Left kidney (tissue), 8 donors: ENCODE measurements around the gene TNPO1. TPM values are rescaled to one million over a fixed set of nuclear protein-coding genes. Genes with fewer than 3 reads are reported as not detected.
"Not testable (repeated sequence)": the region's sequence is repeated elsewhere in the genome, so short reads cannot be mapped to it uniquely, and the experiment has no call there.

ENCODE experiments used
- DNase-seq: peaks from one replicate; pipeline ENCODE4 v3.0.0-alpha.2; 2013
- long read RNA-seq, 8 donors: transcript quantifications; one replicate each; lab custom pipeline, GENCODE V29; 2026
- polyA plus RNA-seq: library from polyadenylated mRNA; unstranded; fragments of 120-200 nt; gene quantifications from one replicate; pipeline ENCODE4 v1.2.1, GENCODE V29; 2013; ENCODE audit not compliant: insufficient read length

The TNPO1 gene
- polyA plus RNA-seq, result 112 TPM
- long read RNA-seq, donor 1, full-length matches to known transcripts, result 10 of 17 reads
- long read RNA-seq, donor 1, partial matches to known transcripts, result 7 of 17 reads
- long read RNA-seq, donor 1, other reads (novel, unspliced or antisense), result 0 of 17 reads
- long read RNA-seq, donor 2, full-length matches to known transcripts, result 6 of 6 reads
- long read RNA-seq, donor 2, partial matches to known transcripts, result 0 of 6 reads
- long read RNA-seq, donor 2, other reads (novel, unspliced or antisense), result 0 of 6 reads
- long read RNA-seq, donor 3, full-length matches to known transcripts, result 6 of 6 reads
- long read RNA-seq, donor 3, partial matches to known transcripts, result 0 of 6 reads
- long read RNA-seq, donor 3, other reads (novel, unspliced or antisense), result 0 of 6 reads
- long read RNA-seq, donor 4, result 0 reads
- long read RNA-seq, donor 5, full-length matches to known transcripts, result 3 of 3 reads
- long read RNA-seq, donor 5, partial matches to known transcripts, result 0 of 3 reads
- long read RNA-seq, donor 5, other reads (novel, unspliced or antisense), result 0 of 3 reads
- long read RNA-seq, donor 6, full-length matches to known transcripts, result 6 of 12 reads
- long read RNA-seq, donor 6, partial matches to known transcripts, result 6 of 12 reads
- long read RNA-seq, donor 6, other reads (novel, unspliced or antisense), result 0 of 12 reads
- long read RNA-seq, donor 7, full-length matches to known transcripts, result 8 of 8 reads
- long read RNA-seq, donor 7, partial matches to known transcripts, result 0 of 8 reads
- long read RNA-seq, donor 7, other reads (novel, unspliced or antisense), result 0 of 8 reads
- long read RNA-seq, donor 8, full-length matches to known transcripts, result 2 of 2 reads
- long read RNA-seq, donor 8, partial matches to known transcripts, result 0 of 2 reads
- long read RNA-seq, donor 8, other reads (novel, unspliced or antisense), result 0 of 2 reads

DNA sequence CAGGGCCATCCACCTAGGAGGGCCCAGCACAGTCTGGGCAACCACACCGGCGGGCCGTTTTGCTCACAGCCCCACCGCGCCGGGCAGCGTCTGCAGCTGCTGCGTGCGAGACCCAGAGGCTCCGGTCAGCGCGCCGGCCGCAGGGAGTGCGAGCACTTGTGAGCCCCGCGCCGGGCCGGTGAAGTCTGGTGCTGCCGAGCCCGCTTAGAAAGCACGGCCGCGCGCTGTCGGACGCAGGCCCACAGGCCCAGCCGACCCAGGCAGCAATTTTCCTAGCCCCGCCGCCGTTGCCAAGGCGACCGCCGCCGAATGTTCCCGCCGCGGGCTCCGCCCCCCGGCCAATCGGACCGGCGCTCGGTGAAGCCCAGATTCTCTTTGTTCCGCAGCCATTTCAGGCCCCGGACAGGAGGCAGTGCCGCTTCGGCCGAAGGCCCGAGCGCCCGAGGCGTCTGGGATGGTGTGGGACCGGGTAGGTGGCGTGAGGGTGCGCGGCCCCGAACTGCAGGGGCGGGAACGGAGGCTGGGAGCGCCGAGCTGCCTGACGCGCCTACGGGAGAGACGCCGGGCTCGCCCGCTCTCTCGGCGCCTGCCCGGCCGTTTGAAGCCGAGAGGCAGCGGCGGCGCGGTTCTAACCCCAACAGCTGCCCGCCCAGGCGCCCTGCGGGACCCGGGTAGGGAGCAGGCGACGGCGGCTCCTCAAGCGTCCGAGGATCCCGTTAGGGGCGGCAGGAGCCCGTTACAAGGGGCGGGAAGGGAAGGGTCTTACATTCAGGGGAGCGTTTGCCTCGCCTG is at the start of gene TNPO1:
TNPO1 (plus strand) TSS at position 378 of the 792 bp plus-strand sequence; CDS start at position 455, 77 bp downstream.
- DNase-seq, result peak; percentile 92

DNA sequence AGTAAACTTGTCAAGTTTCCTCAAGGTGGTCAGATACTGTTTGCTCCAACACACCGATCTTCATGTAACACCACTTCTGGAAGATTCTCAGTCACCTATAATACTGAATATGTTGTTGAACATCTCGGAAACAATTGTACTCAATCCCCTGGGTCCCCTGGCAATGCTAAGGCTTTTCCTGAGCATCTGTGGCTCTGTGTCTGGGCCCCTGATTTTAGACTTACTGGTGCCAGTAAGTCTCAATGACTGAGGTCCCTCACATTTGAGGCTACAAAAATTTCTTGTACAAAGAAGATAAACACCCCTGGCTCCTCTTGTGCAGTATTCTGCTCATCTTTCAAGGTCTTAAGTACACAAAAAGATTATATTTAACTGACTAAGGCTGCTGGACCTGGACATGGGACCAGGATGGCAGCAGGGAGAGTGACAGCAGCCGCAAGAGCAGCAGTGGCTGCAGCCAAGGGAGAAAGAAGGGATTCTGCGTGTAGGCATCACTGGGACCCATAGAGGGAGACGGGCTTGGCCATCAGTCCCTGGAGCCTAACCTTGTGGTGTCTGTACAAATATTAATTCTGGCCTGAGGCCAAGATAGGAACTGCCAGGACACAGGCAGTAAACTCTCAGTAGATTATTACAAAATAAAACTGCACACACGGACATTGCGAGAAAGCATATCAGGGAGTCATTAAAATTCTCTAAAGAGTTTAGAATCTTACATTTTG is 49.0 kb upstream of the TNPO1 start:
- no peak for DNase-seq

DNA sequence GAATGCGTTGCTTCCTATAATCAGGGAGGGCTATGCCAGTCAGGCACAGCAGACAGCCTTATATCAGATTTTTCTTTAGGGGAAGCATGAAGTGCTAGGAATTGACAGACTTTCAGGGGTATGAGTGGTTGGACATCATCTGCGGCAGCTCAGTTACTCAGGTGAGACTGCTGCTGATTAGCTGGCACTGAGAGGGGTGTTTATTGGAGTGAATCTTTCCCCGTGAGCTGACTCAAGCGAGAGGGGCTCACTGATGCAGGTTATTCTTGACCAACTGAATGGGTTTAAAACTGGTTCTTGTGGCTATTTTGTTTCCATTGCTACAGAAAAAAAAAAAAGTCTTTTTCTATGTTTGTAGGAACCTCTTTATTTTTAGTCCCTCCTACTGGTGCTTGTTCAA is 46.2 kb upstream of the TNPO1 start:
- no peak for DNase-seq

DNA sequence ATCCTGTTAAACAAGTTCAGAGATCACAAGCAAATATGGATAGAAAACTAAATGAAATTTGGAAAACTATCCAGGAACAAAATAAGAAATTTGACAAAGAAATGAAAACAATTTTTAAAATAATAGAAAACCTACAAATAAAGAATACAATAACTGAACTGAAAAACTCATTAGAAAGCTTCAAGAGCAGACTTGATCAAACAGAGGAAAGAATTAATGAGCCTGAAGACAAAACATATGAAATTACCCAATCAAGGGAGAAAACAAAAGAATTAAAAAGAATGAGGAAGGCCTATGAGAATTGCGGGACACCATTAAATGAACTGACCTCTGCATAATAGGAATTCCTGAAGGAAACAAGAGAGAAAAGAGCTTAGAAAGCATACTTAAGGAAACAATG is 39.8 kb upstream of the TNPO1 start:
- no peak for DNase-seq

DNA sequence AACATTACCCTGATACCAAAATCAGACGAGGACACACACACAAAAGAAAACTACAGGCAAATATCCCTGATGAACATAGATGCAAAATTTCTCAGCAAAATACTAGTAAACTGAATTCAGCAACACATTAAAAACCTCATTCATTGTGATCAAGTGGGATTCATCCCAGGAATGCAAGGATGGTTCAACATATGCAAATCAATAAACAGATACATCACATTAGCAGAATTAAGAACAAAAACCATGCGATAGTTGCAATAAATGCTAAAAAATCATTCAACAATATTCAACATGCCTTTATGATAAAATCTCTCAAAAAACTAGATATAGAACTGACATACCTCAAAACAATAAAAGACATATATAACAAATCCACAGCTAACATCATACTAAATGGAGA is 36.9 kb upstream of the TNPO1 start:
- no peak for DNase-seq

DNA sequence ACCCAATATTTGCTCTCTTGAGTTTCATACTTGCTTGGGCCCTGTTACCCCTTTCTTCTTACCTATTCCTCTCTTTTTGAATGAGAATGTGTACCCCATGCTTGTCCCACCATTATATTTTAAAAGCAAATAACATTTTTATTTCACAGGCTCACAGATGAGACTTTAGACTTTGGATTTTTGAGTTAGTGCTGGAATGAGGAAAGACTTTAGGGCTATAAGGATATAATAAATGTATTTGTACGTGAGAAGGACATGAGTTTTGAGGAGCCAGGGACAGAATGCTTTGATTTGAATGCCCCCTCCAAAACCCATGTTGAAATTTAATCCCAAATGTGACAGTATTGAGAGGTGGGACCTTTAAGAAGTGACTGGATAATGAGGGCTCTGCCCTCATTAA is 33.1 kb upstream of the TNPO1 start:
- no peak for DNase-seq

DNA sequence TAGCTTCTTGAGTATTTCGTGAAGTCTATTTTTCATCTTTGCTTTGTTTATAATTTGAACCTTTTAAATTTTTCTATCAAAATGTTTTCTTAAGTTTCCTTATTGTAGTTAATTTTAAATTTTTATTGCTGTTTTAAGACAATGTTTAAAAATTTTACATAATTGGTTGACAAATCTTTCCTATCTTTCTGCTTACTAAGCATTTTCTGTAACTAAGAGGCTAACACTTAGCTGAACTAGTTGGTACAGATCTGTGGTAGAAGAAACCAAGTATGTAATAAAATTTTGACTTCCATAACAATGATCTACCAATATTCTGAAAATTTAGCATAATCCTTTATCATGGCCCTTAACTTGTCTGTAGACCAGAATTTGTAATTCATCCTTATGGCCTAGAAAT is 32.3 kb upstream of the TNPO1 start:
- DNase-seq, result no peak

DNA sequence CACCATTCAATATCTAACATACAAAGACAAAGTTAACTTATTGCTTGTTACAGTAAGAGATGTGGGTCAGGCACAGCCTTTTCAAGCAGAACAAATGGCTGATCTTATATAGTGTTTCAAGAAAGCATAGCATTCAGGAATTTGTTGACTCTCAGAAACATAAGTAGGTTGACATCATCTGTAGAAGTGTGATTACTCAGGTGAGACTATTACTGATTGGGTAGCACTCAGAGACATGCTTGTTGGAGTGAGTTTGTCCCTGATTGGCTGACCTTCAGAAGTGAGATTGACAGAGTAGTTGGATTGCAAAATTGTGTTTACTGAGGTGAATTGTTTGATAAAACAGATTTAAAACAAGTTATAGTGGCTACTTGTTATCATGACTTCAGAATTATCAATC is 30.7 kb upstream of the TNPO1 start:
- no peak for DNase-seq

DNA sequence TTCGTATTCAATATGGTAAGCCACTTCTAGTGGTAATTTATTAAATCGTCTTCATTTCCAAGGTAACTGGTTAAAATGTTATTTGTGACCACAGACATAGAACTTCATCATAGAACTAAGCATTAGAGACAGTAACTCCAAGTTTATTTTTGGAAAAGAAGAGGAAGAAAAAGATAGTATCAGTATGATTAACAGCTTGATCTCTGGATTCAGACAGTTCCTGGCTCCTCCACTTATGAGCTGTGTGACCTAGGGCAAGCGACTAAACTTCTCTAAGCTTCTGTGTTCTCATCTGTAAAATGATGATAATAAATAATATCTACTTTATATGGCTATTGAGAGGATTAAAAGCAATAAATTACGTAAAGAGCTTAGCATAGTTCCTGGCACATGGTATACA is 29.8 kb upstream of the TNPO1 start:
- no peak for DNase-seq

DNA sequence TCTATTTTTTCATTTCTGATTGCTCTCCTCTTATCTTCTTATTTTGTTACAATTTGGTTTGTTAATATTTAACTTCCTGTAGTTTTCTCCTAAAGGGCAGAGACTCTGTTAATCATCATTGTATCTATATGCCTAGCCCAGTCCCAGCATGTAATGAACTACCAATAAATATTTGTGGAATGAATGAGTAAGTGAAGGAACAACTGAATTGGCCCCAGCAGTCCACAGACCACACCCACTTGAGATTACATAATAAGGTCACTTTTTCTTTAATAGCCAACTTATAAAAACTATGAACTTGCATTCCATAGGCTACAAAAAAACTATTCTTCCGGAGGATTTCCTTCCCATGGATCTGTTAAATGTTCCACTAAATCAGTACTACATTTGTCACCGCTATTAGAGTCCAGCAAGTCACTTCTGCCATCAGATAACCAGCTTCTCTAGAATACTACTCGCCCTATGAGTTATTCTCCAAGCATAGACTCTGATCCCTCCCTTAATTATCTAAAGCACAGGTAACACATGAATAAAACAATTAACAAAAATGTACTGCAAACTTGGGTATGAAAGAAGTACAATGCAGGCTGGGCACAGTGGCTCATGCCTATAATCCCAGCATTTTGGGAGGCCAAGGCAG is 27.5 kb upstream of the TNPO1 start:
- no peak for DNase-seq

DNA sequence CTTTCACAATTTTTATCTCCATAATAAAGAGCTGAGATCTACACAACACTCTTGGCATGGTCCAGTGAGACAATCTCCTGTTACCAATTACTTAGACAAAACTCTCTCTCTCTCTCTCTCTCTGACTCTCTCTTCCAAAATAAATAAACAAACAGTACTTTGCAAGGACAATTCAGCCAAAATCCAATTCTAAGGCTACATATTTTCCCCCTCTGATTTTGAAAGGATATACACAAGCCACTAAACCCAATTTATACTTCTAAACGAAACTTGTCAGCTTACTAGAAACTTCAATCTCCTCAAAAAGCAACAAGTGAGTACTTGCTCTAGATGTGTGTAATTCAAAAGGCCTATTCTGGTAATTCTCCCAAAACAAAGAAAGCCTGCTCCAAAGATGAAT is 26.3 kb upstream of the TNPO1 start:
- DNase-seq, result no peak

DNA sequence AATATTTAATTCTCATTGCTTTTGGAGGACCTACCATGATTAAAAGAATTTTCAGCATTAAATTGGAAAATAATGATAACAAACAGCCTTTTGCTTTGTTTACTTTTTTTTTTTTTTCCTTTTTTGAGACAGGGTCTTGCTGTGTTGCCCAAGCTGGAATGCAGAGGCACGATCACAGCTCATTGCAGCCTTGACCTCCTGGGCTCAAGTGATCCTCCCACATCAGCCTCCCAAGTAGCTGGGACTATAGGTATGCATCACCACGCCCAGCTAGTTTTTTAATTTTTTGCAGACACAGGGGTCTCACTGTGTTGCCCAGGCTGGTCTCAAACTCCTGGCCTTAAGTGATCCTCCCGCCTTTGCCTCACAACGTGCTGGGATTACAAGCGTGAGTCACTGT is 23.8 kb upstream of the TNPO1 start:
- not testable (repeated sequence) for DNase-seq

DNA sequence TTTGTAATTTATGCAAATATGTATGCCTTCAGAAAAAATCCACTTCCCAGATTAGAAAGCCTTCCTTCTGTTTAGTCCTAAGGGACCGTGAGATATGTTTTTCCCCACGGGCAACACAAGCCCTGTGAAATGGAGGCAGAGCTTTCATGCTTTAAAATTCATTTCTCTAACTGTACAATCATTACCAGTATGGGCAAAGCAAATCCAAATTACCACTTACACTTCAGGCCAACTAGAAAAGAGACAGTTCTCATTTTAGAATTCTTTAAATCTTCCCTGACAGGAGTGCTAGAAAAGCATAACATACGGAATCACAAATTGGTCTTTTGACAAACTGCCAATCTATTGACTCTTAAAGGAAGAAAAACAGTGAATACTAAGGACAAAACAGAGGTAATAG is 20.5 kb upstream of the TNPO1 start:
- DNase-seq, result no peak

DNA sequence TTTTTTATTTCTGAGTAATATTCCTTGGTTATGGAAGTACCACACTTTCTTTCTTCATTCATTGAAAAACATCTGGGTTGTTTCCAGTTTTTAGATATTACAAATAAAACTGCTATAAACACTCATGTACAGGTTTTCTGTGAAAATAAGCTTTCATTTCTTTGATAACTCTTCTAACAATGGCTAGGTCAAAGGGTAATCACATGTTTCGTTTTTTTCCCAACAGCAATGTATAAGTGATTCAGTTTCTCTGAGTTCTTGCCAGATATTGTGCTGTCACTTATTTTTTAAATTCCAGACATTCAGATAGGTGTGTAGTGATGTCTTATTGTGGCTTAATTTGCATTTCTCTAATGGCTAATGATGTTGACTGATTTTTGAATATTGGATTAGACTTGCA is 16.7 kb upstream of the TNPO1 start:
- no peak for DNase-seq

DNA sequence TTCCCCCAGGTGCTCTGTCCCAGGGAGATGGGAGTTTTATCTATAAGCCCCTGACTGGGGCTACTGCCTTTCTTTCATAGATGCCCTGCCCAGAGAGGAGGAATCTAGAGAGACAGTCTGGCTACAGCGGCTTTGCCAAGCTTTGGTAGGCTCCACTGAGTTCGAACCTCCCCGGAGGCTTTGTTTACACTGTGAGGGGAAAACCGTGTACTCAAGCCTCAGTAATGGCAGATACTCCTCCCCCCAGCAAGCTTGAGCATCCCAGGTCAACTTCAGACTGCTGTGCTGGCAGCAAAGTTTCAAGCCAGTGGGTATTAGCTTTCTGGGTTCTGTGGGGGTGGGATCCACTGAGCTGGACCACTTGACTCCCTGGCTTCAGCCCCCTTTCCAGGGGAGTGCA is 7.8 kb upstream of the TNPO1 start:
- not testable (repeated sequence) for DNase-seq

DNA sequence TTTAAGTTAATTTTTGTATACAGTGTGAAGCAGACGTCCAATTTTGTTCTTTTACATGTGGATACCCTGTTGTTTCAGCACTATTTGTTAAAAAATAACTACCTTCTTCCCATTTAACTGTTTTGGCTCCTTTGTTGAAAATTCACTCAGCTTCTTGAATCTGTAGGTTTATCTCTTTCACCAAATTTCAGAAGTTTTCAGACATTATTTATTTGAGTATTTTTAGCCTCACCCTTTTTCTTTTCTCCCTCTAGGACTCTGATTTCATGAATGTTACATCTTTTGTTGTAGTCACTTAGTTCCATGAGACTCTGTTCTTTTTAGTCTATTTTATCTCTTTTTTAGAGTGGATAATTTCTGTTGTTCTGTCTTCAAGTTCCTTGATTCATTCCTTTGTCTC is 4.6 kb upstream of the TNPO1 start:
- no peak for DNase-seq

DNA sequence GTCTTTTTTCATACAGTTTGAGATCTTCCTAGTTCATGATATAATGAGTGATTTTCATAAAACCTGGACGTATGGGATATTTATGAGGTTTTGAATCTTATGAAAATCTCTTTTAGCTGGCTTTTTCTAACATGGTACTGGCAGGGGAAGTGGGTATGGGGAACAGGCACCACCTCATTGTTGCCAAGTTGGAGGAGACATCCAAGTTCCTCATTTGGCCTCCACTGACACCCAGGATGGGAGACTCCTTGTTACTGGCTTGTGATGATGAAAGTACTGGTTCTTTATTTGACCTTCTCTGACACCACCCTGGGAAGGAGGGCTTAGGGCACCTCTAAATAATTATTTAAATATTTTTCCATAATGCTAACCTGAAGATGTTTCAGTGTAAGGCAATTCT is 4.0 kb upstream of the TNPO1 start:
- no peak for DNase-seq

DNA sequence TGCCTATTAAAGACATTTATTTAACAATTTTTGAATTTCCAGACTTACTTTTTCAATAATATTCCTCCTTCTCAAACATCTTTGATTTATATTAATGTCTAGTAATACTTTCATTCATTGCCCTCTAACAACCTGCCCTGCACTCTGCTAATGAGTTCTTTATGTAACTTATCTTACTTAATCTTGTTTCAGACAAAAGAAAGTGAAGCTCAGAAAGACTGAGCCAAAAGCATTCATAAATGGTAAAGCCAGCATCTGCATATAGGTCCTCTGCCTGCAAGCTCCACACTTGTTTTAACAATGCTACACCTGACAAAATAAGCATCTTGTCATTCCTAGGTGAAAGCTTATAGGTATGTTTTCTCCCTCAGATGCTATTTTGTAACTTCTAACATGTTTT is 2.4 kb upstream of the TNPO1 start:
- no peak for DNase-seq

DNA sequence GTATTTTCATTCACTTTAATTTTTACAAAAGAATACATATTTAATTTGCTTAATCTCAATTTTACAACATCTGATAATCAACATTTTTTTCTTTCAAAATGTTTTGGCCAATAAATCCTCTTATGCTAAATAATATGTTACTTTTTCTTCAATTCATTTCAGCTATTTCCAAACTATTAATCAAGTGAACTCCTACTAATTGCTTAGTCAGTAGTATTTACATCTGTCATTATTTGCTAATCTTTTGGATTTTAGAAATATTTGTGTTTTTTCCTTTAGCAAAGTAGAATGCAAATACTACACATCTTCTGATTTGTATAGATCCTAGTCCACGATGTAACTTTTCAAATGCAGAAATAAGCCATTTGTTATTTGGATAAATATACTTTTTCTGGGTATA is 1.6 kb upstream of the TNPO1 start:
- DNase-seq, result no peak

DNA sequence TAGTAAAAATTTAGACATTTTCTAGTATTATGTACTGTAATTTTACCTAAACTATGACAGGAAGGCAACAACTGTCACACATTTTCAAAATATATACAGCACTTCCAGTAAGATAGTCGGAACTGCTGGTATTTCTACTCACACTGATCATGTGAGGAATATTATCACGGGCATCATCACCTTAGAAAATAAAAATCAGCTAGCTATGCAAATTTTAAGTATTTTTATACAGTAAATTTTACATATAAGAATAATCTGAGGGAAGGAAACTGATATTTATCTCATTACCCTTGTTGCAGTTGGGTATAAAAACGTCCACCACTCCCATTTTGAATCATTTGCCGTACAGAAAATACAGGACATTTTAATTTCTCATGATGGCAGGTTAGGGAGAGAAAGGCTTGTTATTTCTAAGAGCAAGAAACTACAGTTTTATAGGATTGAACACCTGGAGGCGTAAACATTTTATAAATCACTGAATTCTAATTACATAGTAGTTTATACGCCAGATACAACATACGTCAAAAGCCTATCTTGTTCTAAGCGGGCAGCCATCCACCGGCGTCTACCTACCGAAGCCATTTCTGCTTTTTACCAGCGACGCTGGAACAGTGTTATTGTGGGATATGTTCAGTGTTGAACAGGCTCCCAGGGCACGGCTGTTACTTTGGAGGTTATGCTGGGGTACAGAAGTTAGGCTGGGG is 729 bp upstream of the TNPO1 start:
- DNase-seq, result peak; percentile 59

DNA sequence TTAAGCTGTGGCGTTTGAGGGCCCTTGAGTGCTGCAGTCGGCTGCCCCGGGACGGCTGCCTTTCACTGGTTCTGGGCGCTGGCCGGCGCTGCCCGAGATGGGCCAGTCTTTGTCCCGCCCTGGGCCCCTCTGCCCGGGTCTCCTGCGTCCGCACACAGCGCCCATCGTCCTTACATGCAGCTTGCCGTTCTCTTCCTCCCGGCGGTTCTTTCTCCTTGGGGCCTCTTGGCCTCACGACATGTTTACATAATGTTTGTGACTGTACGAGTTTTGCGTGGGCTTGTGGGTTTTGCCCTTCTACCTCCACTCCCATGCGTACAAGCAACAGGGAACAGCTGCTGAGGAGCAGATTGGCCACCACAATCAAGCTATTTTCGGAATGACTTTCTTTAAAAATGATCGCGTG is 618 bp downstream of the TNPO1 start:
- DNase-seq, result peak; percentile 63
